RWPE1 (cell line): Measurements from ENCODE around the gene PYDC1.
A peak's percentile ranks its signal among the peaks of the same experiment; 100 is the strongest.

Experiments
- CTCF ChIA-PET: fragments of 350-600 bp; sonication (Branson Sonifier 250); formaldehyde crosslinking; extraction: SDS; loops from one replicate; lab custom pipeline; 2021; lab: Yijun Ruan, JAX
- POLR2A ChIA-PET: fragments of 400-600 bp; formaldehyde crosslinking; extraction: SDS; loops from one replicate; lab custom pipeline; 2020; ENCODE audit warnings: antibody characterized with exemption; ENCODE audit not compliant: low non-redundant PET; lab: Yijun Ruan, JAX
- DNase-seq: peaks from one replicate; pipeline ENCODE4 v3.0.0; 2012; ENCODE audit warnings: low spot score
- H3K27ac ChIP-seq: fragments of 450-650 bp; 2 replicates; pipeline ENCODE4 v1.5.1; 2017
- CTCF ChIP-seq: fragments of 450-650 bp; conservative IDR thresholded peaks from 2 replicates; pipeline ENCODE4 v1.5.1; 2017; ENCODE audit warnings: low read depth, mild to moderate bottlenecking

Gene PYDC1

GRCh38 chr16:31188450-31189411 is 28.2 kb downstream of the PYDC1 start:
- CTCF ChIA-PET, result no interaction called here
- DNase-seq, result no peak
- no peak for TF ChIP-seq CTCF
- no peak overlapping the region for H3K27ac ChIP-seq
- POLR2A ChIA-PET, result no interaction called here

GRCh38 chr16:31187808-31188189 is 29.1 kb downstream of the PYDC1 start:
- no peak for DNase-seq
- TF ChIP-seq CTCF, result no peak
- no peak overlapping the region for H3K27ac ChIP-seq
- POLR2A ChIA-PET, result interaction anchor here (0.8 kb wide), 1 partner anchor 14 kb away, joined by 3 read pairs; no protein-coding TSS in a partner anchor
- CTCF ChIA-PET, result interaction anchor here (0.5 kb wide), 1 partner anchor 164 kb away, joined by 5 read pairs; no protein-coding TSS in a partner anchor

GRCh38 chr16:31186930-31187807 is 29.8 kb downstream of the PYDC1 start:
- ChIA-PET POLR2A (interaction anchor here (0.8 kb wide), 1 partner anchor 15 kb away, joined by 3 read pairs; no protein-coding TSS in a partner anchor), CTCF (interaction anchor here (0.5 kb wide), 1 partner anchor 164 kb away, joined by 5 read pairs; no protein-coding TSS in a partner anchor)
- no peak overlapping the region for H3K27ac ChIP-seq
- no peak for DNase-seq
- no peak for TF ChIP-seq CTCF

GRCh38 chr16:31186176-31186575 is 30.8 kb downstream of the PYDC1 start:
- no peak overlapping the region for H3K27ac ChIP-seq
- no peak for TF ChIP-seq CTCF
- DNase-seq, result no peak
- ChIA-PET POLR2A (no interaction called here), CTCF (interaction anchor here (0.5 kb wide), 1 partner anchor 201 kb away, joined by 3 read pairs; the partner anchor contains the start of gene HSD3B7)

GRCh38 chr16:31185339-31185738 is 31.6 kb downstream of the PYDC1 start:
- POLR2A ChIA-PET, result no interaction called here
- no peak overlapping the region for H3K27ac ChIP-seq
- CTCF ChIA-PET, result no interaction called here
- DNase-seq, result no peak
- TF ChIP-seq CTCF, result no peak

GRCh38 chr16:31184888-31185287 is 32.0 kb downstream of the PYDC1 start:
- CTCF ChIA-PET, result no interaction called here
- no peak for DNase-seq
- peak overlapping the region; percentile 24; the same call in 1 of the 2 replicates for H3K27ac ChIP-seq
- TF ChIP-seq CTCF, result no peak
- POLR2A ChIA-PET, result no interaction called here
